Transverse colon (tissue), 4 donors: ENCODE results near the gene GNAO1. TPM values are rescaled to one million over a fixed set of nuclear protein-coding genes. Genes with fewer than 3 reads are reported as not detected.
"Not testable (repeated sequence)": the region's sequence is repeated elsewhere in the genome, so short reads cannot be mapped to it uniquely, and the experiment has no call there.

Experiments used
- DNase-seq: peaks from one replicate; pipeline ENCODE4 v3.0.0-alpha.2; 2019
- H3K27ac ChIP-seq, 4 donors: fragments of 200-600 bp; sonication (generic); 2 replicates each; pipeline ENCODE4 v1.5.1; 2016 to 2018; ENCODE audit warnings: inconsistent platforms in 4 of 4
- H3K27me3 ChIP-seq: fragments of 200-600 bp; sonication (generic); 2 replicates; pipeline ENCODE4 v1.5.1; 2017; ENCODE audit warnings: inconsistent platforms
- H3K36me3 ChIP-seq, 4 donors: fragments of 200-600 bp; sonication (generic); 2 replicates each; pipeline ENCODE4 v1.5.1; 2017 to 2019; ENCODE audit warnings: inconsistent platforms in 4 of 4
- H3K4me1 ChIP-seq, 4 donors: fragments of 200-600 bp; sonication (generic); 2 replicates each; pipeline ENCODE4 v1.5.1; 2017 to 2020; ENCODE audit warnings: inconsistent platforms in 4 of 4
- H3K4me3 ChIP-seq, 4 donors: fragments of 200-600 bp; sonication (generic); 1 replicate in 1 of 4; 2 replicates in 3 of 4; pipeline versions ENCODE4 v1.5.1 to v1.6.1; 2017 to 2019; ENCODE audit warnings: inconsistent platforms in 4 of 4
- H3K9me3 ChIP-seq, 2 donors: fragments of 200-600 bp; sonication (generic); 2 replicates each; pipeline ENCODE4 v1.5.1; 2017 to 2019; ENCODE audit warnings: inconsistent platforms in 2 of 2
- CTCF ChIP-seq, 5 experiments: fragments of 200-600 bp in 3 of 5; fragments of 450-650 bp in 2 of 5; sonication (generic) in 3 of 5; IDR thresholded peaks; 1 replicate in 2 of 5; 2 replicates in 3 of 5; pipeline ENCODE4 v1.5.1; 2016 to 2017; ENCODE audit warnings: antibody characterized with exemption in 5 of 5, inconsistent platforms in 3 of 5, mild to moderate bottlenecking in 2 of 5, moderate library complexity in 1 of 5
- EP300 ChIP-seq: sonication (generic); formaldehyde crosslinking; IDR thresholded peaks from one replicate; pipeline ENCODE4 v1.6.1; 2017; ENCODE audit warnings: antibody characterized with exemption, low read depth
- POLR2A ChIP-seq: fragments of 450-650 bp; IDR thresholded peaks from one replicate; pipeline ENCODE4 v1.6.1; 2016; ENCODE audit warnings: antibody characterized with exemption, mild to moderate bottlenecking, moderate library complexity
- POLR2AphosphoS5 ChIP-seq, 3 donors: sonication (generic); formaldehyde crosslinking; IDR thresholded peaks; one replicate each; pipeline ENCODE4 v1.6.1; 2016; ENCODE audit warnings: antibody characterized with exemption in 3 of 3
- WGBS, 2 donors: methylation state at CpG; one replicate each; pipeline ENCODE4 v1.1.5; 2018; ENCODE audit warnings: low coverage in 1 of 2; 5-methylcytosine and 5-hydroxymethylcytosine counted together
- in situ Hi-C, 4 donors: fragments of 200-750 bp; cut with MboI; loops; one replicate each; pipeline versions ENCODE4 v1.15.0 to v1.15.1; 2017; ENCODE audit warnings: low sequenced_read_pairs in 3 of 4, low pct_ligation_motif_present in 1 of 4, low pct_unique_long_range_greater_than_20kb in 1 of 4
- intact Hi-C: fragments of 100-400 bp; cut with DNase I; formaldehyde crosslinking; loops from one replicate; pipeline ENCODE4 v1.15.1; 2023; ENCODE audit warnings: low total_unique reads
- total RNA-seq, 4 donors: library from RNA; depleted of rRNA; stranded (reverse); fragments of >200 nt; gene quantifications; one replicate each; pipeline ENCODE4 v1.1.0, GENCODE V29; 2016

The GNAO1 gene
- total RNA-seq, 4 donors from 2014 or later: 7.3 to 25.4 (median 11.3) TPM

GRCh38 chr16:56382901-56383355 is 191.6 kb downstream of the GNAO1 start:
- H3K4me3 ChIP-seq: no peak overlapping the region
- intact Hi-C loops: no loop called here
- H3K27me3 ChIP-seq: no peaks in the 10 kb centered on the region
- TF ChIP-seq EP300: no peak
- peaks cover 12 to 16% of the 10 kb centered on the region in 2 donors for H3K9me3 ChIP-seq
- DNase-seq: no peak
- in situ Hi-C loops: no loop called here
- H3K4me1 ChIP-seq: no peaks in the 10 kb centered on the region
- 86 to 92% methylated on average over 5 of the region's 5 CpGs for WGBS, 2 donors
- H3K36me3 ChIP-seq: peaks cover 0 to 76% (median 26%) of the 10 kb centered on the region in 4 donors
- no peak overlapping the region for H3K27ac ChIP-seq

- intact Hi-C loops (no loop called here), in situ Hi-C loops (no loop called here)
- no peak overlapping the region for H3K27ac ChIP-seq
- peaks cover 12 to 16% of the 10 kb centered on the region in 2 donors for H3K9me3 ChIP-seq
- H3K4me1 ChIP-seq: no peaks in the 10 kb centered on the region
- H3K4me3 ChIP-seq: no peak overlapping the region
- DNase-seq: no peak
- no peak for TF ChIP-seq CTCF (IDR thresholded peaks at IDR 0.05)
- no peak for TF ChIP-seq EP300
- no peak for TF ChIP-seq POLR2A
- no peak for TF ChIP-seq POLR2AphosphoS5 (IDR thresholded peaks at IDR 0.05)
- H3K36me3 ChIP-seq: peaks cover 0 to 83% (median 30%) of the 10 kb centered on the region in 4 donors
- no peaks in the 10 kb centered on the region for H3K27me3 ChIP-seq
- WGBS, 2 donors: 64 to 98% methylated on average over 2 to 4 of the region's 4 CpGs
Observed at GRCh38 chr16:56384074-56384721, 192.9 kb downstream of the GNAO1 start.

GRCh38 chr16:56387396-56387795 is 196.1 kb downstream of the GNAO1 start:
- intact Hi-C loops (no loop called here), in situ Hi-C loops (no loop called here)
- H3K27ac ChIP-seq: no peak overlapping the region
- DNase-seq: no peak
- H3K9me3 ChIP-seq: no peaks in the 10 kb centered on the region
- 87 to 89% methylated on average over 3 of the region's 3 CpGs for WGBS, 2 donors
- no peaks in the 10 kb centered on the region for H3K27me3 ChIP-seq
- no peaks in the 10 kb centered on the region for H3K4me1 ChIP-seq
- no peak overlapping the region for H3K4me3 ChIP-seq
- peaks cover 0 to 61% (median 22%) of the 10 kb centered on the region in 4 donors for H3K36me3 ChIP-seq
- TF ChIP-seq CTCF (IDR thresholded peaks at IDR 0.05): no peak
- no peak for TF ChIP-seq POLR2AphosphoS5 (IDR thresholded peaks at IDR 0.05)
- no peak for TF ChIP-seq EP300
- no peak for TF ChIP-seq POLR2A

GRCh38 chr16:56388209-56388608 is 196.9 kb downstream of the GNAO1 start:
- Histone ChIP-seq H3K4me1 (no peaks in the 10 kb centered on the region), H3K36me3 (peaks cover 0 to 53% (median 20%) of the 10 kb centered on the region in 4 donors), H3K27ac (no peak overlapping the region), H3K9me3 (no peaks in the 10 kb centered on the region), H3K27me3 (no peaks in the 10 kb centered on the region), H3K4me3 (no peak overlapping the region)
- no peak for DNase-seq
- TF ChIP-seq POLR2AphosphoS5 (IDR thresholded peaks at IDR 0.05) (no peak), POLR2A (no peak), EP300 (no peak), CTCF (IDR thresholded peaks at IDR 0.05) (no peak)
- in situ Hi-C loops: no loop called here
- intact Hi-C loops: no loop called here

GRCh38 chr16:56389554-56389953 is 198.3 kb downstream of the GNAO1 start:
- WGBS, 2 donors: 79 to 93% methylated on average over 3 of the region's 3 CpGs
- H3K4me1 ChIP-seq: no peaks in the 10 kb centered on the region
- H3K9me3 ChIP-seq: no peaks in the 10 kb centered on the region
- no peak for DNase-seq
- intact Hi-C loops: no loop called here
- no peaks in the 10 kb centered on the region for H3K27me3 ChIP-seq
- no peak overlapping the region for H3K4me3 ChIP-seq
- TF ChIP-seq CTCF (IDR thresholded peaks at IDR 0.05) (no peak), POLR2A (no peak), POLR2AphosphoS5 (IDR thresholded peaks at IDR 0.05) (no peak), EP300 (no peak)
- H3K27ac ChIP-seq: no peak overlapping the region
- H3K36me3 ChIP-seq: peaks cover 0 to 39% (median 15%) of the 10 kb centered on the region in 4 donors
- in situ Hi-C loops: no loop called here

- H3K36me3 ChIP-seq: peaks cover 0 to 22% (median 5%) of the 10 kb centered on the region in 4 donors
- 86 to 100% methylated on average over 3 of the region's 3 CpGs for WGBS, 2 donors
- DNase-seq, H3K27me3 ChIP-seq, H3K27ac ChIP-seq, H3K4me3 ChIP-seq, H3K9me3 ChIP-seq, intact Hi-C loops, H3K4me1 ChIP-seq, in situ Hi-C loops: not testable (repeated sequence)
Observed at GRCh38 chr16:56396724-56397123, 205.4 kb downstream of the GNAO1 start.
